GM12873 (cell line): ENCODE data around the gene SLC35A3.

ENCODE experiments used
- CTCF ChIP-seq: IDR thresholded peaks from 2 replicates; pipeline ENCODE4 v1.5.1; 2012; ENCODE audit warnings: low read depth, mild to moderate bottlenecking, moderate library complexity, low read length, control low read depth; ENCODE audit not compliant: insufficient read depth; ENCODE audit errors: missing control alignments

SLC35A3 gene

DNA sequence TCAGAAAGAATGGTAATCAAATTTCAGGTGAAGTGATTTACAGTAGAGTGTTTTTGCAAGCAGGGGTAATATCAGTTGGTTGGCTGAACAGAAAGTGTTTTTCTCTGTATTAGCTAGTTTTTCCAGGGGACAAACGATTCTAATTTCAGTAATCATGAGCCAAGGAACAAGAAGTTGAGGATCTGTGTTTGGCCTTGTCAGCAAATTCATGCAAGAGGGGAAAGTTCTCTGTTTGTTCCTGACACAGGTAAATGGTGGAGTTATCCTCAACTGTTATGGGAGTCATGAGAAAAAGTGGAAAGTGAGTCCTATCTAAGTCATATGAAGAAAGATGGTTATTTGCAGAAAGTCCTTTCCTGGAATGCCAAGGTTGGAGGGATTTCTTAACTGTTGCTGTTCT is 24.6 kb upstream of the SLC35A3 start:
- no peak for TF ChIP-seq CTCF

DNA sequence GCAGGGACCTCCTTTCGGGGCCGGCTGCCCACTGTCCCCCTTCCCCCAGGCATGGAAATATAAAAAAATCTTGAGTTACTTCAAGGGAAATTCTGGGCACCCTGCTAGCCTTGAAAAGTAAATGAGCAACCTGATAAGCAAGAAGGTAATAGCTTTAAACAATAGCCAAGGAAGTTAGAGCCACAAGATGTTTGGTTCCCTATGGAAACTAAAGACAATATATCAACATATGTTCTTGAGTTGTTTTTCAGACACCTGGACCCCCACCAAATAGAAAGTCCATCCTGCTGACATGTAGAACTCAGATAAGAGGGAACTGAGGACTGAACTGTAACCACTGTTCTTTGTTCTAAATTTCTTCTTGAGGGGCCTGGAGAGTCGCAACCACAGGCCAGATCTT is 19.3 kb upstream of the SLC35A3 start:
- no peak for TF ChIP-seq CTCF

DNA sequence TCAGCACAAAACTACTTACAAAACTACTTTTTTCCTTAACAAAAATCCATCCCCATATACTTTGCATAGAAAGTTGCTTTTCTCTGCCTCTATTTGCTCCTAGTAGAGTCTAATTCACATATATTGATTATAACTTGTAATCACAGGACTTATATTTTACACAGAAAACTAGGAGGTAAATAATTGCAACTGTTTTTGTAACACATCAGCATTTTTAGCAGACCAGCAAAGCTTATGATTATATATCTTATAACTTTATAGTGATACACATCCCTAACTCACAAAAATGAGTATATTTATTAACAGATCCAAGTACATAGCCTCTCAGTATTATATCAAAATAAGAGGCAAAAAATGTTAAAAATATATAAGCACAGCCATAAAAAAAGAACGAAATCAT is 17.3 kb upstream of the SLC35A3 start:
- no peak for TF ChIP-seq CTCF

- no peak for TF ChIP-seq CTCF
Measured at GRCh38 chr1:99955375-99955774, 14.4 kb upstream of the SLC35A3 start.

DNA sequence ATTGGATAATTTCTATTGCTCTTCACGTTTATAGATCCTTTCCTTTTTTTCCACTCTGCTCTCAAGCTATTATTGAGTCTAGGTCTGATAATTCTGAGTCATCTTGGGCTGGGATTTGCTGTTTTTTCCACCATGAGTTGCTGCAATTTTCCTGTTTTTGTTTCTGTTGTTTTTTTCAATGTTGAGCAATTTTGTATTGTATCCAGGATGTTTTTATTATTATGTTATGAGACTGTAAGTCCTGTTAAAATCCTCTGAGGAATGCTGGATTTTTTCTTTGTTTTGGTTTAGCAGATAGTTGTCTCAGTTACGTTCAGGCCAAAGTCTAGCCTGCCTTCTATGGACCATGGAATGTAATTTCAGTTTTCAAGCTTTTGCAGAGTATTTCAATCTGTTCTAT is 13.0 kb upstream of the SLC35A3 start:
- TF ChIP-seq CTCF = no peak

DNA sequence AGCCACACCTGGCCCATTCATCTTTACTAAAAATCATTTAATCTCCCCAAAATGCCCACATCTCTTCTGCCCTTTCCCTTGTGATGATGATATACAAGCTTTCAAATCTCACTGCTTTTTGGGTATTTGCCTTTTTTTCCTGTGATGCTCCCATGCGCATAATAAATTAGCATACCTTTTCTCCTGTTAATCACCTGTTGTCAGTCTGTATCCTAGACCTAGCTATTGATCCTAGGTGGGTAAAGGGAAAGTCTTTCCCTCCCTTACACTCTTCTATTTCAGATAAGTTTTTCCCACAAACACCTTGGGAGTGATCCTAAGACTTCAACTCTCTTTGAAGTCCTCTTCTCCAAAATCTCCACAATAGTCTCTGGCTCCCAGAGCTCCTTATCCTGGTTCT is 12.0 kb upstream of the SLC35A3 start:
- TF ChIP-seq CTCF = no peak

DNA sequence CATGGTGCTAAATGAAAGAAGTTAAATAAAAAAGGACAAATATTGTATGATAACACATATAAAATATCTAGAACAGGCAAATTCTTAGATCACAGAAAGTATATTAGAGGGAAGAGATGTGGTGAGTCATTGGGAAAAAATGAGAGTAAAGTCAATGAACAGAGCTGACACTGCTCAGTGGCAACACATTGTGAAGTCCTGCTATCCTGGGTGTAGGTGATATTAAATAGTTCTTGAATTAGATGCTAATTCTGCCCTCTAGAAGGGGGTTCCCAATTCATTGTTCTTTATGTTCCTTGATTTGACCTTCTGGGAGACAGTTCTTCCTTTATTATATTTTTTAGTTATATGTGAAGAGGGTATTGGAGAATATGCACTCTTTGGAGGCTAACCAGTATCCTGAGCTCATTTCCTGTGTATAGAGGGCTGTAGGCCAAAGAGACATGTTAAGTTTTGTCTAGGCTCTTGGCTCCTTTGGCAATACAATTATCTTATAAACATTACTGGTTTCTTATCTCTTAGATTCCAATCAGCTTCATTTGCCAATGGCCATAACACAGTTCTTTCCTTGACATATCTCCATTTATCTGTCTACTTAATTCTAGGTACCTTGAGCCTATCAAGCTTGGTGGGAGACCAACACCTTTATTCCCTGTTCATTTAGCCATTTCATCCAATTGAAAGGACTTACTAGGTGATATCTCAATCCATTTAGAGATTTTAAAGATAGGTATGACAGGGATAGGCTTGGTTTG is 6.6 kb upstream of the SLC35A3 start:
- no peak for TF ChIP-seq CTCF

GRCh38 chr1:99964806-99965205 is 5.0 kb upstream of the SLC35A3 start:
- no peak for TF ChIP-seq CTCF
